HepG2 (cell line): ENCODE results near the gene UPF3B. TPM values are rescaled to one million over a fixed set of nuclear protein-coding genes. Genes with fewer than 3 reads are reported as not detected.

Source experiments
- AKNA ChIP-seq: sonication (generic); formaldehyde crosslinking; IDR thresholded peaks from 2 replicates; pipeline ENCODE4 v1.4.0; 2020; ENCODE audit warnings: missing genetic modification reagents, borderline replicate concordance
- ERF ChIP-seq: IDR thresholded peaks from 2 replicates; pipeline ENCODE4 v1.6.1; 2018; ENCODE audit warnings: missing biosample characterization, missing genetic modification reagents
- FOXA1 ChIP-seq, 2 experiments: fragments of 450-650 bp in 1 of 2; sonication (generic) in 1 of 2; formaldehyde crosslinking in 1 of 2; IDR thresholded peaks; 2 replicates each; pipeline versions ENCODE4 v1.4.0 to v1.6.1; 2016 to 2020; ENCODE audit warnings: missing genetic modification reagents in 1 of 2
- GLI4 ChIP-seq: sonication (generic); formaldehyde crosslinking; IDR thresholded peaks from 2 replicates; pipeline ENCODE4 v1.5.1; 2020; ENCODE audit warnings: missing genetic modification reagents, mild to moderate bottlenecking, moderate library complexity, borderline replicate concordance
- HNF1A ChIP-seq, 2 experiments: sonication (generic) in 1 of 2; formaldehyde crosslinking in 1 of 2; IDR thresholded peaks; 2 replicates each; pipeline versions ENCODE4 v1.4.0 to v1.6.1; 2016 to 2020; ENCODE audit warnings: borderline replicate concordance in 1 of 2, low read depth in 1 of 2, mild to moderate bottlenecking in 1 of 2, missing genetic modification reagents in 1 of 2
- JUND ChIP-seq: sonication (generic); formaldehyde crosslinking; IDR thresholded peaks from 2 replicates; pipeline ENCODE4 v1.8.0; 2022; ENCODE audit warnings: mild to moderate bottlenecking, missing genetic modification reagents
- TFDP2 ChIP-seq: sonication (generic); formaldehyde crosslinking; IDR thresholded peaks from 2 replicates; pipeline ENCODE4 v1.4.0; 2020; ENCODE audit warnings: missing genetic modification reagents
- TOE1 ChIP-seq: sonication (generic); formaldehyde crosslinking; IDR thresholded peaks from 2 replicates; pipeline ENCODE4 v1.4.0; 2020; ENCODE audit warnings: mild to moderate bottlenecking, missing genetic modification reagents
- ZBTB20 ChIP-seq: sonication (generic); formaldehyde crosslinking; IDR thresholded peaks from 2 replicates; pipeline ENCODE4 v1.8.1; 2023; ENCODE audit warnings: missing genetic modification reagents, low read depth, mild to moderate bottlenecking, borderline replicate concordance
- ZNF235 ChIP-seq: sonication (generic); formaldehyde crosslinking; IDR thresholded peaks from 2 replicates; pipeline ENCODE4 v1.8.1; 2023; ENCODE audit warnings: mild to moderate bottlenecking, missing genetic modification reagents, borderline replicate concordance
- ZSCAN30 ChIP-seq: sonication (generic); formaldehyde crosslinking; IDR thresholded peaks from 2 replicates; pipeline ENCODE4 v1.5.0; 2020; ENCODE audit warnings: mild to moderate bottlenecking, missing genetic modification reagents
- polyA plus RNA-seq, 8 experiments: library from polyadenylated mRNA; depleted of rRNA in 3 of 8; stranded (reverse) in 7 of 8; unstranded in 1 of 8; fragments of >200 nt; fragmentation: Illumina TruSeq in 4 of 8; extraction: Trizol in 4 of 8; gene quantifications; 2 replicates each; pipeline versions ENCODE4 v1.2.1 to v1.2.3, GENCODE V29; 2011 to 2016; ENCODE audit warnings: low read depth in 4 of 8, missing spikeins in 1 of 8, mixed read lengths in 1 of 8; ENCODE audit not compliant: insufficient read depth in 1 of 8
- total RNA-seq, 5 experiments: library from RNA; depleted of rRNA; stranded (reverse); fragments of >200 nt; fragmentation: Illumina TruSeq; extraction: Trizol; gene quantifications; 2 replicates each; pipeline ENCODE4 v1.2.3, GENCODE V29; 2016; ENCODE audit warnings: low read depth in 1 of 5
- TF ChIP-seq, protein P1 (sequence below): sonication (generic); formaldehyde crosslinking; IDR thresholded peaks from 2 replicates; pipeline ENCODE4 v1.5.0; 2020; ENCODE audit warnings: mild to moderate bottlenecking, missing genetic modification reagents

Gene UPF3B
- total and polyA plus RNA-seq, 2 of the 13 experiments (the other 11 are each of a cell fraction or from before 2014, with no cell fraction given) = 5.2 to 7.2 TPM

DNA sequence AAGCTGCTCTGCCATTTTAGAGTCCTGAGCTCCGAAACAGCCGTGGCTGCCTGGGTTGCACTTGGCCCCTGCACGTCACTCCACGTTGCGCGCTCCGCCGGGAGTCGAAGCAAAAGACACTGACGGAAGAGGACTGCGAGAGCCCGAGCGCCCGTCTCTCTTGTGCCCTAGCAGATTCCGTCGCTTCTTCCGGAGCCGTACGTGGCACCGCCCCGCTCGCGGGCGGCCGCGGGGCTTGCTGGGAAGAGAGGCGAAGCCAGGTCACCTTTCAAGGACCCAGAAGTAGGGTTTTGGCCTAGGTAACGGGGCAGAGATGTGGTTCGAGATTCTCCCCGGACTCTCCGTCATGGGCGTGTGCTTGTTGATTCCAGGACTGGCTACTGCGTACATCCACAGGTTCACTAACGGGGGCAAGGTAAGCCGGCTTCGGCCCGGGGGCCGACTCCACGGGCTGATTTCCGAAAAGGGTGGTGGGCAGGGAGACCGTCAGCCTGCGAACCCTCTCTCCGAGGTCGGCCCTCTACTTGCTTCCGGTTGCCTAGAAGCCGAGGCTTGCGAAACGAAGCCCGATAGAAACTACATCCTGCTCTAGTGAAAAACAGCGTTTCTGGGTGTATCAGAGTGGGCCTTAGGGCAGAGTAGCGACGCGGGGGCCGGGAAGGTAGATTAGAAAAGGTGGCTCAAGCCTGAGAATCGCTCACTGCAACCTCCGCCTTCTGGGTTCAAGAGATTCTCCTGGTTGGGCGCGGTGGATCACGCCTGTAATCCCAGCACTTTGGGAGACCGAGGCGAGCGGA lies 19.0 kb upstream of the UPF3B start, which contains the start of the genes NDUFA1 and RNF113A (continued):
- TF ChIP-seq HNF1A (IDR thresholded peaks at IDR 0.05; ENCODE audit: low read depth) (no peak), HNF1A (CRISPR knock-in tag; IDR thresholded peaks at IDR 0.05; ENCODE audit: borderline replicate concordance) (0 out of 2 replicates have a peak, but pooled peaks have one; percentile 13), ZBTB20 (no peak), ERF (CRISPR knock-in tag) (peak; percentile 48; the same call in 1 of the 2 replicates), GLI4 (CRISPR knock-in tag) (no peak), JUND (CRISPR knock-in tag) (no peak), TOE1 (no peak), ZNF235 (CRISPR knock-in tag) (no peak), FOXA1 (IDR thresholded peaks at IDR 0.05) (no peak), FOXA1 (CRISPR knock-in tag; IDR thresholded peaks at IDR 0.05) (no peak), ZSCAN30 (CRISPR knock-in tag) (no peak), AKNA (CRISPR knock-in tag) (0 out of 2 replicates have a peak, but pooled peaks have one; percentile 33), TFDP2 (CRISPR knock-in tag) (peak; percentile 27; the same call in 1 of the 2 replicates)
- TF ChIP-seq, protein P1, sequence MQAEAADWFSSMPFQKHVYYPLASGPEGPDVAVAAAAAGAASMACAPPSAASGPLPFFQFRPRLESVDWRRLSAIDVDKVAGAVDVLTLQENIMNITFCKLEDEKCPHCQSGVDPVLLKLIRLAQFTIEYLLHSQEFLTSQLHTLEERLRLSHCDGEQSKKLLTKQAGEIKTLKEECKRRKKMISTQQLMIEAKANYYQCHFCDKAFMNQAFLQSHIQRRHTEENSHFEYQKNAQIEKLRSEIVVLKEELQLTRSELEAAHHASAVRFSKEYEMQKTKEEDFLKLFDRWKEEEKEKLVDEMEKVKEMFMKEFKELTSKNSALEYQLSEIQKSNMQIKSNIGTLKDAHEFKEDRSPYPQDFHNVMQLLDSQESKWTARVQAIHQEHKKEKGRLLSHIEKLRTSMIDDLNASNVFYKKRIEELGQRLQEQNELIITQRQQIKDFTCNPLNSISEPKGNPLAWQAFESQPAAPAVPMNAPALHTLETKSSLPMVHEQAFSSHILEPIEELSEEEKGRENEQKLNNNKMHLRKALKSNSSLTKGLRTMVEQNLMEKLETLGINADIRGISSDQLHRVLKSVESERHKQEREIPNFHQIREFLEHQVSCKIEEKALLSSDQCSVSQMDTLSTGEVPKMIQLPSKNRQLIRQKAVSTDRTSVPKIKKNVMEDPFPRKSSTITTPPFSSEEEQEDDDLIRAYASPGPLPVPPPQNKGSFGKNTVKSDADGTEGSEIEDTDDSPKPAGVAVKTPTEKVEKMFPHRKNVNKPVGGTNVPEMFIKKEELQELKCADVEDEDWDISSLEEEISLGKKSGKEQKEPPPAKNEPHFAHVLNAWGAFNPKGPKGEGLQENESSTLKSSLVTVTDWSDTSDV (CRISPR knock-in tag) = no peak
